ENCODE data around the gene GALNT9.
"Not testable (repeated sequence)": the region's sequence is repeated elsewhere in the genome, so short reads cannot be mapped to it uniquely, and the experiment has no call there.

Gene GALNT9

DNA sequence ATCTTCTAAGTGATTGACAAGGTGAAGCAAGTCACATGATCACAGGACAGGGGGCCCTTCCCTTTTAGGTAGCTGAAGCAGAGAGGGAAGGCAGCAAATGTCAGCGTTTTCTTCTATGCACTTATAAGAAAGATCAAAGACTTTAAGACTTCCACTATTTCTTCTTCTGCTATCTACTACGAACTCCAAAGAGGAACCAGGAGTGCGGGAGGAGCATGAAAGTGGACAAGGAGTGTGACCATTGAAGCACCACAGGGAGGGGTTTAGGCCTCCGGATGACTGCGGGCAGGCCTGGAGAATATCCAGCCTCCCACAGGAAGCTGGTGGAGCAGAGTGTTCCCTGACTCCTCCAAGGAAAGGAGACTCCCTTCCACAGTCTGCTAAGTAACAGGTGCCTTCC is 76.4 kb downstream of the GALNT9 start:
- DNase-seq (ENCODE audit: low read depth, low spot score), result not testable (repeated sequence)

DNA sequence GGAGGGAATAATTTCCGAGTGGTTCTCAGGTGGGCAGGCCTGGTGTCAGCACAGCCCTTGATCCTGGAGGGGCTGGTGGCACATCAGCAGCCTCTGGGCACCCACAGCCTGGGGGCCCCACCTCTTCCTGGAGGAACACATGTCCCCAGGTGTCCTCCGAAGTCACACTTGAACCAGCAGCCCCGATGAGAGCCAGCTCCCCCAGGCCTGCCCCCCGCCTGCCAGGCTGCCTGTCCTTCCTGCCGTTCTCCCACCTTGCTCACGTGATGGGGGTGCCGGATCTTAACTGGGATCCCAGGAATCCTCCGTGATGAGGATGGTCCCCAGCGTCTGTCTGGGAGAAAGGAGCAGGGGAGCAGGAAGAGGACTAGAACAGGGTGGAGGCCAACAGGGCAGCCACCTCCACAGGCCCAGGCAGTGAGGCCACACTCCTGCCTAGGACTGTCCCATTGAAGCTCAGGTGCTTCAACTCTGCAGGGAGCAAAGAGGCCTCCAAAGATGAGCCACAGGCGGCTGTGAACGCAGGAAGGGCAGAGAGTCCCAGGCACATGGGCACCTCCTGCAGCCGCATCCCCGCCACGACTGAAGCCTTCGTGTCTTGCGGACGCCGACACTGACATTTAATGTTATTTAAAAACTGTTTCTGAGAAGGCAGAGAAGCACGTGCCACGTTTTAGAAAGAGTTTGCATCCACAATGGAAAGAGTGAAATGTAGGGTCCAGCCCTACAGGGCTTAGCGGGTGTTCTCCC is 77.5 kb downstream of the GALNT9 start:
- DNase-seq (ENCODE audit: low read depth, low spot score), result no peak

DNA sequence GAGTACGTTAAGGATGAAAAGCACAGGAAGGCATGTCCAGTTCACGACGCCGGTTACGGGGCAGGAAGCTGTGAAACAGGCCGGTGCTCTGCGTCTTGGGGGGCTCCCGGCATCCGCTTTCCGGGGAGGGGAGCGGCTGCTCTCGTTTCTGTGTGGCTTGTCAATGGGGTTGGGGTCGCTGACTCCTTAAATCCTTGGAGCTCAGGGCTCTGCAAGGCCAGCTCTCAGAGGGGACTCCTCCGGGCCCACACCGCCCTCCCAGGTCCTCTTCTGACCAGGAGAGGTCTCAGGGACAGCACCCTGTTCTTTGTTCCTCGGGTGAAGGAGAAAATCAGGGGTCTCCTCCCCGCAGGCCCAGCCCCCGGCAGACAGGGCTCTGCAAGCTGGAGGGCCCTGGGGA is 78.1 kb downstream of the GALNT9 start:
- no peak for DNase-seq (ENCODE audit: low read depth, low spot score)

DNA sequence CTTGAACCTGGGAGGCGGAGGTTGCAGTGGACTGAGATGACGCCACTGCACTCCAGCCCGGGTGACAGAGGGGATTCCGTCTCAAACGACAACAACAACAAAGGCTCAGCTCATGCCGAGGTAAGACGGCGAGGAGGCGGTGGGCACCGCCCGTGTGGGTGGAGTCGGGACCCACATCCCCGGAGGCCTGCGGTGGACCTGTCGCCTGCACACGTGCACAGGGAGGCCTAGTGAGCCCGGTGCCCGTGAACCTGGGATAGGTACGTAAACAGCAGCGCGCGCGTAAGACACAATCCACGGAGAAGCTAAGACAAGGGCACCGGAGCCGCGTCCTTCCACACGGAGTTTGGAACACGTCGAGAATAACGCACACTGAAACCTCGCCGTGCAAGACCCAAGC is 78.7 kb downstream of the GALNT9 start:
- no peak for DNase-seq (ENCODE audit: low read depth, low spot score)

DNA sequence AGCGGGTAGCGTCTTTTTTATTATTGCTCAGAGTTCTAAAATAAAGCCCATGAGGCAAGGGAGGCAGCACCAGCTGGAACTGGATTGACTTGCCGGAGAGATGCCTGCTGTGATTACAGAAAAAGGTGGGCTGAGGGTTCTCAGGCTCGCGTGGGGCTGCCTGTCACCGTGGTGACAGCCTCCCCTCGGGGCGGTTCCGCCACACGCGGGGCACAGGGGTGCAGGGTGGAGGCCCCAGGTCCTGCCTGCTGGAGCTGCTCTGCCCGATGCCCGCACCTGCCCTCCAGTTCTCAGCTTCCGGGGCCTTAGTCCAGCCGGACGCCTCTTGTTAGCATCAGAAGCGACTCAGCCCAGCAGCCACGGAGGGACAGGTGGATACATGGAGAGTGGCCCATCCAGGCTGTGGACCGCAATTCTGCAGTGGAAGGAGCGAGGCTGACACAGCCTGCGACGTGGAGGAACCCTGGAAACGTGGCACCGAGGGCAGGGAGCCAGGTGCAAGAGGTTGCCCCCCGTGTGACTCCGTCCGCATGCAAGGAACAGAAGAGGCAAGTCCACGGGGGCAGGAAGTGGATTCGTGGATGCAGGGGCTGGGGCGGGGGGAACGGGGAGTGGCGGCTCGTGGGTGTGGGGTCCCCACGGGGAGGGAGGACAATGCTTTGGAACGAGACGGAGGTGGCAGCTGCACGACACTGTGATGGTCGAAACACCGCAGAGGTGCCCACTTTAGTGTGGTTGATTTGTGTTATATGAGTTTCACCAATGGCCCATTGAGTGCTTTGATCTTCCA is 79.5 kb downstream of the GALNT9 start:
- no peak for DNase-seq (ENCODE audit: low read depth, low spot score)

DNA sequence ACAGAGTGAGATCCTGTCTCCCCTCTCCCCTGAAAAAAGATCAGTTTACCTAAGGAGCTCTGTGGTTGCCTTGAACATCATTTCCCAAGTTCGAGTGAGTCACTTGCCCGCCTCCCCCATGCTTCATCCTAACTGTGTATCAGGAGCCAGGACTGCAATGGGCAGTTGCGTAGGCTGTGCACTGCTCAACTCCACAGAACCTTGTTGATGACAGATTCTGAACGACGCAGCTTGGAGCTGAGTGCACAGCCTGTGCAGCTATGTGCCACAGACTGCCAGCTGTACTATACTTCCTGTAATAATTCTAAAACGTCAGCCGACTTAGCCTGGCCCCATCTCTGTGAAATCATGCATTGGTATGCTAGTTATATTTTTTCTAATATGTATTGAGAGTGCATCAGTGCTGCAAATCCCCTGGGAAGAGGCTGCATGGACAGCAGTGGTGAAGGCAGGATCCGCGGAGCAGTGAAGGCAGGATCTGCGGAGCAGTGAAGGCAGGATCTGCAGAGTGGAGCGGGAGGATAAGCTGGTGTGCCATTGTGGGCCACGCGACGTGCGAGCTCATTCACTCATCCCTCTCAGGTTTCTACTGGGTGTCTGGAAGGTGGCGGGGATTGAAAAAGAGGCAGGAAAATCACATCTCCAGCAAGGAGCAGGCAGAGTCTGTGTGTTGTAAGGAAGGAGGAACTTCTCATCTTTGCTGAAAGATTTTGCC is 80.8 kb downstream of the GALNT9 start:
- DNase-seq (ENCODE audit: low read depth, low spot score), result no peak

DNA sequence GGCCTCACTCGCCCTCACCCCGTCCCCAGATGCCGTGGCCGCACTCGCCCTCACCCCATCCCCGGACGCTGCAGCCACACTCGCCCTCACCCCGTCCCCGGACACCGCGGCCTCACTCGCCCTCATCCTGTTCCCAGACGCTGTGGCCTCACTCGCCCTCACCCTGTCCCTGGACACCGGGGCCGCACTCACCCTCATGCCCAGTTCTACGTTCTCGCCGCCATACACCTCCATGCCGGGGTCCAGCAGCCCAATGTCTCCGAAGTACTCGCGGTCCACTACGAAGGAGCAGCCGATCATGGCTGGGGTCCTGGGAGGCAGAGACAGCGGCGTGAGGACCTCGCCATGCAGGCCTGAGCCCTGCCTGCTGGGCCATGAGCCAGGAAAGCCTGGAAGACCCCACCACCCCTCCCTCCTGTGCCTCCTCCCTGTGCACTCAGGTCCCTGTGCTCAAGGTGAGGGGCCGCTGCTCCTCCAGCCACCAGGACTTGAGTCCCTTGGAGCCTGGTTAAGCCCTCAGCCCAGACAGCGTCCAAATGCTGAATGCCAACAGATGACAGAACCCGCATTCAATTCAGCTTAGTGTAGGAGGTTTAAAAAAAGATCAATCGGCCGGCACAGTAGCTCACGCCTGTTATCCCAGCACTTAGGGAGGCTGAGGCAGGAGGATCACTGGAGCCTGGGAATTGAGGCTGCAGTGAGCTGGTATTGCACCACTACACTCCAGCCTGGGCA is 81.5 kb downstream of the GALNT9 start:
- no peak for DNase-seq (ENCODE audit: low read depth, low spot score)

DNA sequence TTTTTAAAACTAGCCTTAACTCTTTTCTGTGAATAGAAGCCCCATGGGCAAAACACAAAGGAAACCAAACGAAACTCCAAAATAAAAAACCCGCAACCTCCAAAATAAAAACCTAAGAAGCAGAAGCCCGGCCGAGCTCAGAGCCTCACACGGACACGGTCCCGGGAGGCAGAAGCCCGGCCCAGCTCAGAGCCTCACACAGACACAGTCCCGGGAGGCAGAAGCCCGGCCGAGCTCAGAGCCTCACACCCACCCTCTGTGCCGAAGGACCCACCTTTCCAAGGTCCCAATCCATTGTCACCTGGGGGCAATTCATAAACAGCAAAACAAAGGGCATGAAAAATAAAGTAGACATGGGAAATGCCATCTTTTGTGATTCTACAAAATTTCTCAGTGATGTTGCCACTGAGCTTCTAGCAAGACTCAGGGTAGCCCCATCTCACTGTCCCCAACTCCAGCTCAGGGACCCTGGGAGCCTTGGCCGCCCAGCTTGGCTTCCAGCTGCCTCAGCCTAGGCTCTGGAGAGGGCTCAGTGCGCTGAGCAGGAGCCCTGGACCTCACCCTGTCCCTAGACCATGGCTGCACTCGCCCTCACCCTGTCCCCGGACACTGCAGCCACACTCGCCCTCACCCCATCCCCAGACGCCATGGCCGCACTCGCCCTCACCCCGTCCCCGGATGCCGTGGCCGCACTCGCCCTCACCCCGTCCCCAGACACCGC is 82.2 kb downstream of the GALNT9 start:
- no peak for DNase-seq (ENCODE audit: low read depth, low spot score)

DNA sequence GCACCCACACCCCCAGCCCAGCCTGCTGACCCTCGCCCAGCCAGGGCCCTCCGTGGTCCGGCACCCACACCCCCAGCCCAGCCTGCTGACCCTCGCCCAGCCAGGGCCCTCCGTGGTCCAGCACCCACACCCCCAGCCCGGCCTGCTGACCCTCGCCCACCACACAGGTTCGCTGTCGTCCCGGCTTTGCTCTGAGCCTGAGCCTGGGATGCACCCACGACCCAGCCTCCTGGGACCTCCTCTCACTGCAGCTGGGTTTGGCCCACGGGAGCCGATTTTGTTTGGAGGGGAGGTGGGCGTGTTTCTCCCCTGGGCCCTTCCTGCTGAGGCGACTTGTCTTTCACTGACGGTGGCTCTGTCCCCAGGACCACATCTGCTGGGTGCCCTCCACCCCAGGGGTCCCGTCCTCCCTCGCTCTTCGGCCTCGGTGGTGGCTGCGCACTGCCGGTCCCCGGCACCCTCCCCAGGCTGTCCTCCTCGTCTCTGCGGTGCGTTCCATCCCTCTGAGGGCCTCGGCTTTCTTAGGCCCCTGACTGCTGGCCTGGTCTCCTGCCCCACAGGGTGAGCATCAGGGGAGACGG is 83.8 kb downstream of the GALNT9 start:
- no peak for DNase-seq (ENCODE audit: low read depth, low spot score)

DNA sequence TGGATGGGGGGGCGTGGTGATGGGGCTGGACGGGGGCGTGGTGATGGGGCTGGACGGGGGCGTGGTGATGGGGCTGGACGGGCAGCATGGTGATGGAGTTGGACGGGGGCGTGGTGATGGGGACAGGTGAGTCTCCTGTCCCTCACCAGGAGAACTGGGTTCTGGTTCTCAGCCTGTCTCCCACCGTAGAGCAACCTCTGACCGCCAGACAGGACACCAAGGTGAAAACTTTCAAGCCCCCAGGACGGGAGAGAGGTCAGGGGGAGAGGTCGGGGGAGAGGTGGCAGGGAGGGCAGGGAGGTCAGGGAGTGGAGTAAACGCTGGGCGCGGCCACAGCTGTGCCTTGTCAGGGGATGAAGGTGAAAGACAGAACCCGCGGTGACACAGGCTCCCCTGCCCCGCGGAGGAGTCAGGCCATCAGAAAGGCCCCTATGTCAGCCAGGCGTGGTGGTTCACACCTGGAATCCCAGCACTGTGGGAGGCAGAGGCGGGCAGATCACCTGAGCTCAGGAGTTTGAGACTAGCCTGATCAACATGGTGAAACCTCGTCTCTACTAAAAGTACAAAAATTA is 84.6 kb downstream of the GALNT9 start:
- DNase-seq (ENCODE audit: low read depth, low spot score), result no peak

DNA sequence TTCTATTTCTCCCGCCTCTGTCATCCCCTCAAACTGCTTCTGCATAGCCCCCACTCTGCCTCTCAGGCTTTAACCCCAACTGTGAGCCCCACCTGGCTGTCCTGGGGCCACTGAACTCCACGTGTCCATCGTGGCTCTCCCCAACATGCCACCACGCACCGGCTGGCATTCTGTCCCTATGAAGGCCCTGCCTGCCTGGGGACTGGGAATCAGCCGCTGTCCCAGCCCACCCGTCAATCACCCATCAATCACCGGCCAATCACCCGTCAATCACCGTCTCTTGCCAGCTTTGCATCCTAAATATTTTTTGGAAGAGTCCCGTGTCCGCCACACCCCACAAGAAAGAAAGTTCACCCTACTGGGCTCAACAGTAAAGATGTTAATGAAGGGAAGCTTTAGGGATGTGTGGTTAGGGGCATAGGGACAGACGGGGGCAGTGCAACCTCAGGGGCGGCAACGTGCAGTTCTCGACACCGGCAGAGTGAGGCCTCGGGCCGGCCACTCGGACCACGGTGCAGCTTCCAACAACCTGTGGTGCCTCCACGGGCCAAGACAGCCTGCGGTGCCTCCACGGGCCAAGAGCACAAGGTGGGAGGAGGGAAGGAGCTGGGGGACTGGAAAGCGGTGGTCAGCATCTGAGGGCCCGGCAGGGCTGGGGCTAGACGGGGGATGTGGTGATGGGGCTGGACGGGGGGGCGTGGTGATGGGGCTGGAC is 85.6 kb downstream of the GALNT9 start:
- DNase-seq (ENCODE audit: low read depth, low spot score), result no peak

DNA sequence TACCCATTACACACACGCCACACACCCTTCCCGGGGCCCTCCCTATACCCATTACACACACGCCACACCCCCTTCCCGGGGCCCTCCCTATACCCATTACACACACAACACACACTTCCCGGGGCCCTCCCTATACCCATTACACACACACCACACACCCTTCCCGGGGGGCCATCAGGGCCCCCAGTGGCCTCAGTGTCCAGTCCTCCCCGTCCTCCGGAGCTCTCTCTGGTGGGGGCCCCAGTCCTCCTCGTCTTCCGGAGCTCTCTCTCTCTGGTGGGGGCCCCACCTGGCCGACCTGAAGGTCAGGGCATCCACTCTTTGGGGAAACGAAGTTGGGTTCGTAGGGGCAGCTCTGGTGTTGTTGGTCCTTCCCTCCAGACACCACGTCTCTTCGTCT is 86.2 kb downstream of the GALNT9 start:
- DNase-seq (ENCODE audit: low read depth, low spot score), result not testable (repeated sequence)

DNA sequence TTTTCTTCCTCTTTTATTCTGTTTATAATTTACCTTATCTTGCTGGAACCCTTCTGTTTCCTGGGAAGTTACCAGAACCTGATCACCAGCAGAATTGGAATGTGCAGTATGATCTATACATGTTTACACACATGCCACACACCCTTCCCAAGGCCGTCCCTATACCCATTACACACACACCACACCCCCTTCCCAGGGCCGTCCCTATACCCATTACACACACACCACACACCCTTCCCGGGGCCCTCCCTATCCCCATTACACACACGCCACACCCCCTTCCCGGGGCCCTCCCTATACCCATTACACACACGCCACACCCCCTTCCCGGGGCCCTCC is 88.8 kb downstream of the GALNT9 start:
- not testable (repeated sequence) for DNase-seq (ENCODE audit: low read depth, low spot score)

DNA sequence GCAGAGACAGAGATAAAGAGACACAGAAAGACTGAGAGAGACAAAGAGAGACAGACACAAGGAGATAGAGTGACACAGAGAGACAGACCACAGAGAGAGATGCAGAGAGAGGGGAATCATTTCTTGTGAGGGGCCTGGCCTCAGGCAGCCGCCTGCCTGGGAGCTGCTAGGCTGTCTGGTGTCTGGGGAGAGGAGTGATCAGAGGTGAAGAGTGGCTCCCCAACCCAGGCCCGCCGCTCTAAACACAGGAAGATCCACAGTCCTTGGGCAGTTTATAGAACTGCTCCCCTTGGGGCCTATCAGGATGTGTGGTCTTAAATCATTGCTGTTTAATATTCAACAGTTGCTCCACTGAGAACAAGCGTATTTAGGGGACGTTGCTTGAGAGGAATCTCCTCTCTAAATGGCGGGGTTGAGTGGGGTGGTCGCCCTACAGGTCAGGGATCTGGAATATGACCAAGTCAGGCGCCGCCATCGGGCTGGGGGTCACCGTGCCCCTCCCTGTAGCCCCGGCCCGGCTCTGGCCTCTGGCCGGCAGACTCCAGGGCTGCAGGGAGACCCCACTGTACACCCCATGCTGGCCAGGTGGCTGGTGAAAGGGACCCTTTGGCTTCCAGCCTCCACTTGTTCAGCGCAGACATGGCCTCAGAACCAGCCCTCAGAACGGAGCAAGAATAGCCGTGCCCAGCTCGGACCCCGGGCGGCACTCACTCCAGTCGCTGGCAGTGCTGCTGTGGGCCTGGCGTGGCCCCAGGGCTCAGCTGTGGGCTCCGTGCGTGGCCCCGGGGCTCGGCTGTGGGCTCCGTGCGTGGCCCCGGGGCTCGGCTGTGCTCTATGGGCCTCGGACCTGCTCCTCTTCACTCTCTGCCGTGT is 89.4 kb downstream of the GALNT9 start:
- DNase-seq (ENCODE audit: low read depth, low spot score), result no peak

DNA sequence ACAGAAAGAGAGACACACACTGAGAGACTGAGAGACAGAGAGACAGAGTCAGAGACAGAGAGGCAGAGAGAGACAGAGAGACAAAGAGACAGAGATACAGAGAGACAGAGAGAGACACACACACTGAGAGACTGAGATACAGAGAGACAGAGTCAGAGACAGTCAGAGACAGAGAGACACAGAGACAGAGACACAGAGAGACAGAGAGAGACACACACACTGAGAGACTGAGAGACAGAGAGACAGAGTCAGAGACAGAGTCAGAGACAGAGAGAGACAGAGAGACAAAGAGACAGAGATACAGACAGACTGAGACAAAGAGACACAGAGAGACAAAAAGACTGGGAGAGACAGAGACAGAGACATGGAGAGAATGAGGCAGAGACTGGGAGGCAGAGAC is 90.0 kb downstream of the GALNT9 start:
- DNase-seq (ENCODE audit: low read depth, low spot score), result no peak

DNA sequence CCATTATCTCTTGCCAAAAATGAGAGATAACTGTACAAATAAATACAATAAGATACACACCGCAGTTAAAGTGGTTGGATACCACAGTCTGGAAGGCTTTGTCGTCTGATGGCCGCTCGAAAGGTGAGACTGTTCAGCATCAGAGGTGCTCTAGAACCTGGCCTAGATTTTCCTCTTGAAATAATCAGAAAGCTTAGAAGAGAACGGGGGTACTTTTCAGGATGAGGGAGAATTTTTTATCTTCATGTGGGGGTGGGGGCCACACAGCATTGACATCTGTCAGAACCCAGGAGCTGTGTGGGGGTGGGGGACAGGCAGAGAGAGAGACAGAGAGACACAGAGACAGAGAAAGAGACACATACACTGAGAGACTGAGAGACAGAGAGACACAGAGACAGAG is 90.5 kb downstream of the GALNT9 start:
- no peak for DNase-seq (ENCODE audit: low read depth, low spot score)

DNA sequence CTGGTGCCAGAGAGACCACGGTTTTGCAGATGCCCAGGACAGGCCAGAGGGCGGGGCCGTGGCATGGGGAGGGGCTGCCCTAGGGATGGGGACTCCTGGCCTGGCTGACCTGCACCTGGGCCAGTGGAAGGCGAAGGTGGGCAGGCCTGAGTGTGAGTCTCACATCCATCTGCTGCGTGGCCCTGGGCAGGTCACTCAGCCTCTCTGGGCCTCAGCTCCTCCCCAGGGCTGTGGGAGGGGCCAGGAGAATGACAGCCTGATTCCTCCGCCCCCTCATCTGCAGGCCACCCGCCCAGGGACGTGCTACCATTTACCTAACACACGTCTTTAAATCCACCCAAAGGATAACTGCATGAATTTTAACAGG is 90.9 kb downstream of the GALNT9 start:
- DNase-seq (ENCODE audit: low read depth, low spot score), result no peak

DNA sequence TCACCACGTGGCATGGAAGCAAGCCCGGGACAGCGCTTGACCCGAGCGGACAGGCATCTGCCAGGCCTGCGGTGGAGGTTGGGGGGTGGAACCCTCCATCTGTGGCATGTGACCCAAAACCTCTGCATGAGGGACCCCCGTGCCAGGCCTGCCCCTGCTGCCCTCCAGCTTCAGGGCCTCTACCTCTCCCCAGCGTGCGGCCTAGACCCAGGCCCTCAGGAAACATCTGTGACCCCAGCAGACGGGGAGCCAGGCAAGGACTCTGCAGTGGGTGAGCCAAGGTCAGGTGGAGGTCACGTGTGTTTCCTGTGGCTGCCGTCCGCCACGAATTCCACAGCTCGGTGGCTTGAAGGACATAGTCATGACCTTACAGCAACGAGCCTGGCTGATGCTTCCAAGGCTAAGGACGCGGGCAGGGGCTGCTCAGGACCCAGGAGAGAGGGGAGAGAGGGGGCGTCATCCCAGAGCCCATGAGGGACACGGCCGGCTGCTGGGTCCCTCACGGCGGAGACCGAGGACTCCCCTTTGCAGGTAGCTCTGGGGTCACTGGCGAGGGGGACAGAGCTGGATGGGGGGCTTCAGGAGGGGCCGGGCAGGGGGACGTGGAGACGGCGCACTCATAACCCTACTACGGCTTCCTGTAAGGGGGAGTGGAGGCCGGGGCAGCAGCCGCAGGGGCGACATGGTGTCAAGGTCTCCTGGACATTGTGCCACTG is 91.5 kb downstream of the GALNT9 start:
- DNase-seq (ENCODE audit: low read depth, low spot score), result no peak
